ENCODE measurements around the gene TNFRSF25.

The TNFRSF25 gene

DNA sequence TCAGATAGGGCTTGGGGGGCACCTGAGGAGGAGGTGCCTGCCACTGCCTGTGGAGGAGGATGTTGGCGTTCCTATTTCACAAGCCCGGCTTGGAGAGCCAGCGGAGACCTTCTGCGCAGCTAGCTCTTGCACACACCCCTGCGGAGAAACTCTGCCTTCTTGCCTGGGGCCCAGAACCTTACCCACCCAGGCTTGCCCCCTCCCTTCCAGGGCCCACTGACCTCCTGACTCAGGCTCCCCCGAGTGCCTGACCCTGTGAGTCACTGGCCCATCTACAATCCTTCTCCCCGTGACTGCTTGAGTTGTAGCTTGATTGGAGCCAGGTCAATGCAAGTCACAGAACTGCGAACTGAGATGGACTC, 49.7 kb downstream of the TNFRSF25 start:
- DNase-seq (ENCODE audit: low read depth): no peak

DNA sequence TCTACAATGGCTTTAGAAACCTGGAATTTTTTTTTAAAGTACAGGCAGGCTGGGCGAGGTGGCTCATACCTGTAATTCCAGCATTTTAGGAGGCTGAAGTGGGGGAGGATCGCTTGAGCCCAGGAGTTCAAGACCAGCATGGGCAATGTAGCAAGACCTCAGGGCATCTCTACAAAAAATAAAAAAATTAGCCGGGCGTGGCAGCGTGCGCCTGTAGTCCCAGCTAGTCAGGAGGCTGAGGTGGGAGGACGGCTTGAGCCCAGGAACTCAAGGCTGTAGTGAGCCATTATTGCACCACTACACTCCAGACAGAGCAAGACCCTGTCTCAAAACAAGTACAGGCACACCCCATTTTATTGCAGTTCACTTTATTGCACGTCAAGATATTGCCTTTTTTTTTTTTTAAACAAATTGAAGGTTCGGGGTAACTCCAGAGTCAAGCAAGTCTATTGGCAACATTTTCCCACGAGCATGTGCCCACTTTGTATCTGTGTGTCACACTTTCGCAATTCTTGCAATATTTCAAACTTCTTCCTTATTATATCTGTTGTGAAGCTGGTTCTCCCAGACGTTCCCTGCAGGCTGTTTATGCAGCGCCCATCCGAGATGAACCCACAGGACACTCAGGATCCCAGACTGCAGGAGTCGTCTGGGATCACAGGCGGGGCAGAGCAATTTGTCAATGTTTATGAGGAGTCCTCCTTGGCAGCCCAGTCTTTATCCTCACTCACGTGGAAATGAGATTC, 50.9 kb downstream of the TNFRSF25 start:
- DNase-seq (ENCODE audit: low read depth): no peak

GRCh38 chr1:6414443-6414844, 51.5 kb downstream of the TNFRSF25 start:
- DNase-seq (ENCODE audit: low read depth): peak; percentile 42

GRCh38 chr1:6412896-6413295, 53.1 kb downstream of the TNFRSF25 start:
- no peak for DNase-seq (ENCODE audit: low read depth)
